H1 (cell line): ENCODE results near the gene NXPH2. TPM values are rescaled to one million over a fixed set of nuclear protein-coding genes. Genes with fewer than 3 reads are reported as not detected.

ENCODE experiments used
- CTCF ChIA-PET: fragments of 300-600 bp; sonication (Branson Sonifier 250); formaldehyde crosslinking; loops from one replicate; lab custom pipeline; 2021; ENCODE audit not compliant: partially characterized antibody; lab: Charles Lee
- POLR2A ChIA-PET: fragments of 300-600 bp; sonication (Branson Sonifier 250); formaldehyde crosslinking; loops from one replicate; lab custom pipeline; 2021; ENCODE audit warnings: inconsistent platforms; ENCODE audit not compliant: partially characterized antibody; lab: Charles Lee
- DNase-seq, 2 experiments: peaks; one replicate each; pipeline versions ENCODE4 v3.0.0 to v3.0.0-alpha.2; 2010 to 2022; ENCODE audit warnings: low spot score in 2 of 2, low read depth in 1 of 2, mixed read lengths in 1 of 2
- FAIRE-seq: peaks from 2 replicates; lab custom pipeline; 2011; peaks lifted over from hg19 to GRCh38; lab: Jason Lieb, UNC
- H2AFZ ChIP-seq: 2 replicates; pipeline ENCODE4 v1.8.1; 2012; ENCODE audit warnings: low read length, inconsistent platforms
- H2AK5ac ChIP-seq: 2 replicates; pipeline ENCODE4 v1.6.1; 2013; ENCODE audit warnings: low read depth, low read length
- H2BK120ac ChIP-seq: replicated peaks from 2 replicates; pipeline ENCODE3; 2013; ENCODE audit warnings: low read depth, low read length, inconsistent platforms
- H2BK12ac ChIP-seq: 2 replicates; pipeline ENCODE4 v1.6.1; 2013; ENCODE audit warnings: low read depth, low read length
- H2BK15ac ChIP-seq: 2 replicates; pipeline ENCODE4 v1.6.1; 2013; ENCODE audit warnings: low read length
- H2BK20ac ChIP-seq: 2 replicates; pipeline ENCODE4 v1.6.1; 2013; ENCODE audit warnings: low read length
- H2BK5ac ChIP-seq: 2 replicates; pipeline ENCODE4 v1.6.1; 2013; ENCODE audit warnings: low read depth, low read length
- H3K14ac ChIP-seq: 2 replicates; pipeline ENCODE4 v1.6.1; 2013; ENCODE audit warnings: inconsistent platforms; ENCODE audit not compliant: insufficient read length
- H3K18ac ChIP-seq: 2 replicates; pipeline ENCODE4 v1.6.1; 2013; ENCODE audit warnings: low read length; ENCODE audit errors: extremely low read depth
- H3K23ac ChIP-seq: 2 replicates; pipeline ENCODE4 v1.6.1; 2013; ENCODE audit warnings: inconsistent platforms; ENCODE audit not compliant: insufficient read length
- H3K23me2 ChIP-seq: 2 replicates; pipeline ENCODE4 v1.6.1; 2013; ENCODE audit warnings: low read depth, low read length
- H3K27ac ChIP-seq: 2 replicates; pipeline ENCODE4 v1.6.1; 2011; ENCODE audit warnings: low read depth, low read length, inconsistent platforms
- H3K27me3 ChIP-seq, 4 experiments: replicated peaks in 1 of 4; 1 replicate in 1 of 4; 2 replicates in 3 of 4; pipeline versions ENCODE4 v1.6.1 to v1.8.1; 2011 to 2013; ENCODE audit warnings: low read length in 3 of 4, mild to moderate bottlenecking in 3 of 4, inconsistent platforms in 2 of 4, mixed read lengths in 2 of 4, moderate library complexity in 1 of 4; ENCODE audit not compliant: control insufficient read depth in 3 of 4, insufficient read depth in 3 of 4; ENCODE audit errors: extremely low read depth in 1 of 4
- H3K36me3 ChIP-seq, 4 experiments: 2 replicates each; pipeline versions ENCODE4 v1.6.1 to v1.8.1; 2011 to 2013; ENCODE audit warnings: mild to moderate bottlenecking in 4 of 4, low read length in 3 of 4, moderate library complexity in 2 of 4, control low read depth in 1 of 4, inconsistent platforms in 1 of 4; ENCODE audit not compliant: insufficient read depth in 4 of 4, control insufficient read depth in 2 of 4
- H3K4ac ChIP-seq: replicated peaks from 2 replicates; pipeline ENCODE3; 2013; ENCODE audit warnings: low read length, low read depth, mixed read lengths, inconsistent platforms; ENCODE audit not compliant: insufficient read length
- H3K4me1 ChIP-seq, 4 experiments: replicated peaks in 1 of 4; 1 replicate in 1 of 4; 2 replicates in 3 of 4; pipeline versions ENCODE4 v1.6.1 to v1.8.1; 2011 to 2013; ENCODE audit warnings: low read length in 3 of 4, inconsistent platforms in 2 of 4, mixed read lengths in 1 of 4; ENCODE audit not compliant: insufficient read depth in 4 of 4, control insufficient read depth in 3 of 4
- H3K4me2 ChIP-seq, 2 experiments: 2 replicates each; pipeline versions ENCODE4 v1.6.1 to v1.8.1; 2011 to 2013; ENCODE audit warnings: low read depth in 2 of 2, low read length in 2 of 2, control low read depth in 1 of 2, inconsistent platforms in 1 of 2, mild to moderate bottlenecking in 1 of 2; ENCODE audit not compliant: insufficient read depth in 1 of 2
- H3K4me3 ChIP-seq, 4 experiments: fragments of 200-600, 300-600 bp in 1 of 4; sonication (generic), shearing (Covaris generic), sonication (Bioruptor Twin) in 1 of 4; 2 replicates each; pipeline versions ENCODE4 v1.5.1 to v1.8.1; 2011 to 2016; ENCODE audit warnings: low read length in 4 of 4, low read depth in 3 of 4, control low read depth in 2 of 4, inconsistent platforms in 2 of 4, mild to moderate bottlenecking in 2 of 4, mixed read lengths in 1 of 4, moderate library complexity in 1 of 4; ENCODE audit not compliant: insufficient read depth in 2 of 4; ENCODE audit errors: extremely low read depth in 1 of 4
- H3K56ac ChIP-seq: replicated peaks from 2 replicates; pipeline ENCODE3; 2013; ENCODE audit warnings: low read depth, mild to moderate bottlenecking, mixed read lengths, low read length, inconsistent platforms; ENCODE audit not compliant: insufficient read length
- H3K79me1 ChIP-seq: 2 replicates; pipeline ENCODE4 v1.6.1; 2013; ENCODE audit warnings: low read depth, low read length, control low read depth
- H3K79me2 ChIP-seq, 2 experiments: 2 replicates each; pipeline versions ENCODE4 v1.6.1 to v1.8.1; 2012 to 2013; ENCODE audit warnings: low read length in 2 of 2, mild to moderate bottlenecking in 2 of 2, inconsistent platforms in 1 of 2; ENCODE audit not compliant: insufficient read depth in 2 of 2, control insufficient read depth in 1 of 2
- H3K9ac ChIP-seq, 4 experiments: replicated peaks in 1 of 4; 1 replicate in 1 of 4; 2 replicates in 3 of 4; pipeline versions ENCODE4 v1.6.1 to v1.8.1; 2011 to 2013; ENCODE audit warnings: low read depth in 3 of 4, low read length in 3 of 4, control low read depth in 2 of 4, mild to moderate bottlenecking in 2 of 4, moderate library complexity in 2 of 4, inconsistent platforms in 1 of 4; ENCODE audit errors: extremely low read depth in 1 of 4
- H3K9me3 ChIP-seq, 2 experiments: 2 replicates each; pipeline versions ENCODE4 v1.6.1 to v1.8.1; 2012 to 2013; ENCODE audit warnings: mild to moderate bottlenecking in 2 of 2, moderate library complexity in 2 of 2, control low read depth in 1 of 2, inconsistent platforms in 1 of 2, low read depth in 1 of 2, low read length in 1 of 2, mixed read lengths in 1 of 2; ENCODE audit not compliant: insufficient read depth in 2 of 2
- H4K20me1 ChIP-seq, 2 experiments: replicated peaks in 1 of 2; 2 replicates each; pipeline versions ENCODE3 to v1.8.1; 2011 to 2013; ENCODE audit warnings: inconsistent platforms in 2 of 2, low read length in 2 of 2, mild to moderate bottlenecking in 1 of 2; ENCODE audit not compliant: insufficient read depth in 2 of 2, control insufficient read depth in 1 of 2
- H4K5ac ChIP-seq: 2 replicates; pipeline ENCODE4 v1.6.1; 2013; ENCODE audit warnings: low read length, low read depth, mixed read lengths, inconsistent platforms; ENCODE audit not compliant: insufficient read length
- H4K8ac ChIP-seq: 2 replicates; pipeline ENCODE4 v1.8.0; 2013; ENCODE audit warnings: mild to moderate bottlenecking, moderate library complexity, low read length, inconsistent platforms; ENCODE audit not compliant: insufficient read depth; ENCODE audit errors: extremely low read depth
- H4K91ac ChIP-seq: replicated peaks from 2 replicates; pipeline ENCODE3; 2013; ENCODE audit warnings: low read length, mixed read lengths, inconsistent platforms; ENCODE audit not compliant: insufficient read length
- ASH2L ChIP-seq: fragments of 200-600, 300-600 bp; sonication (generic); IDR thresholded peaks from one replicate; pipeline ENCODE4 v1.7.1; 2017; ENCODE audit warnings: low read length
- BRCA1 ChIP-seq: IDR thresholded peaks from 2 replicates; pipeline ENCODE4 v1.6.1; 2012; ENCODE audit warnings: low read depth, low read length, improper control_type of control experiment
- EGR1 ChIP-seq: IDR thresholded peaks from 2 replicates; pipeline ENCODE4 v1.6.1; 2011; ENCODE audit warnings: low read depth, low read length, borderline replicate concordance
- FOSL1 ChIP-seq: IDR thresholded peaks from 2 replicates; pipeline ENCODE4 v1.6.1; 2011; ENCODE audit warnings: mild to moderate bottlenecking, low read depth, low read length, moderate library complexity; ENCODE audit not compliant: insufficient read depth
- WGBS, 2 experiments: shearing (Covaris generic) in 1 of 2; methylation state at CpG; one replicate each; pipeline versions ENCODE4 v1.1.6 to v1.1.7; 2013 to 2015; ENCODE audit warnings: low lambda C conversion rate in 2 of 2, mixed read lengths in 2 of 2, inconsistent platforms in 1 of 2, low coverage in 1 of 2, missing lambda C conversion rate in 1 of 2; ENCODE audit not compliant: insufficient replicate concordance in 2 of 2, insufficient coverage in 1 of 2, insufficient read length in 1 of 2; ENCODE audit errors: extremely low coverage in 1 of 2, missing lambda C conversion rate in 1 of 2; 5-methylcytosine and 5-hydroxymethylcytosine counted together
- polyA plus RNA-seq, 7 experiments: library from polyadenylated mRNA; depleted of rRNA in 3 of 7; stranded (reverse) in 5 of 7; unstranded in 2 of 7; fragments of >200 nt in 5 of 7; fragments of 200-250 nt in 2 of 7; gene quantifications; 1 replicate in 5 of 7; 2 replicates in 1 of 7; 4 replicates in 1 of 7; pipeline versions ENCODE4 v1.2.1 to v1.2.3, GENCODE V29; 2011 to 2013; ENCODE audit warnings: missing spikeins in 2 of 7, mixed read lengths in 2 of 7
- total RNA-seq: library from RNA; stranded (reverse); fragmentation: NEBNext Ultra II Directional; extraction: Animal tissue kit (Norgen Biotek cat#: 25700); gene quantifications from 2 replicates; pipeline ENCODE4 v1.2.1, GENCODE V29; 2021

NXPH2 gene
- total and polyA plus RNA-seq, 2 of the 8 experiments (the other 6 are each of a cell fraction or from before 2014, with no cell fraction given), result 1.9 to 6.9 TPM

GRCh38 chr2:138767101-138767500 lies 13.1 kb downstream of the NXPH2 start:
- H3K79me2 ChIP-seq, result peaks cover 0 to 23% of the 10 kb centered on the region in 2 experiments; a peak in 2 of 4 replicates
- no peak for FAIRE-seq
- H3K23ac ChIP-seq, result no peak overlapping the region
- no peak overlapping the region for H2BK12ac ChIP-seq
- H3K18ac ChIP-seq, result no peak overlapping the region
- H4K8ac ChIP-seq, result no peak overlapping the region
- no peak overlapping the region for H3K56ac ChIP-seq
- no peaks in the 10 kb centered on the region for H3K27me3 ChIP-seq
- no peak overlapping the region for H2BK15ac ChIP-seq
- peaks cover 0 to 2% of the 10 kb centered on the region in 2 experiments for H4K20me1 ChIP-seq
- H4K5ac ChIP-seq, result no peak overlapping the region
- ChIA-PET CTCF (interaction anchor here (1.9 kb wide), 1 partner anchor 20 kb away, joined by 14 read pairs; no protein-coding TSS in a partner anchor), POLR2A (no interaction called here)
- H2AK5ac ChIP-seq, result no peak overlapping the region
- DNase-seq, result no peak
- no peaks in the 10 kb centered on the region for H3K36me3 ChIP-seq
- H3K4me2 ChIP-seq, result no peak overlapping the region
- H3K27ac ChIP-seq, result no peak overlapping the region
- no peak overlapping the region for H2BK120ac ChIP-seq
- no peak overlapping the region for H2BK20ac ChIP-seq
- no peaks in the 10 kb centered on the region for H3K79me1 ChIP-seq
- WGBS, 2 experiments, result 91% methylated on average over 1 of the region's 1 CpG; no CpG with 5 or more reads in 1 of the 2 experiments
- no peak overlapping the region for H3K14ac ChIP-seq
- H3K9me3 ChIP-seq, result no peaks in the 10 kb centered on the region
- no peak overlapping the region for H2AFZ ChIP-seq
- H3K4me3 ChIP-seq, result no peak overlapping the region
- peaks cover 2 to 17% (median 8%) of the 10 kb centered on the region in 4 experiments; a peak in 3 of 7 replicates for H3K4me1 ChIP-seq
- no peak overlapping the region for H4K91ac ChIP-seq
- H3K9ac ChIP-seq, result no peak overlapping the region
- H3K4ac ChIP-seq, result no peak overlapping the region
- H3K23me2 ChIP-seq, result no peaks in the 10 kb centered on the region
- H2BK5ac ChIP-seq, result no peak overlapping the region
- TF ChIP-seq EGR1, result no peak
- TF ChIP-seq BRCA1, result no peak
- TF ChIP-seq ASH2L, result no peak
- TF ChIP-seq FOSL1, result no peak
